Heart left ventricle (tissue), 13 donors: ENCODE measurements around the gene TMEM213.

Experiments used
- CTCF ChIP-seq, 12 donors: fragments of 200-600 bp; sonication (generic) in 4 of 12; IDR thresholded peaks; one replicate each; pipeline versions ENCODE4 v1.5.0 to v1.8.0; 2018 to 2022; ENCODE audit warnings: antibody characterized with exemption in 12 of 12, mild to moderate bottlenecking in 5 of 12
- POLR2A ChIP-seq, 2 donors: fragments of 450-650 bp; IDR thresholded peaks; one replicate each; pipeline ENCODE4 v1.6.1; 2017; ENCODE audit warnings: antibody characterized with exemption in 2 of 2, mild to moderate bottlenecking in 2 of 2, moderate library complexity in 2 of 2
- donor health status: ischemic (EF 13 %, LVEDD 7.1; RV severe dilation, severe dysfunction).
- donor health status: DM: no; HTN: yes; CAD: no.
- donor health status: DM: no; HTN: no; CAD: no.
- donor health status: ischemic (EF 25% LVEDD 6.9; RV normal size, moderate dysfunction).
- donor health status: ischemic (EF 25% LVEDD 5.7; RV mildly dilated, moderate dysfunction).
- donor health status: ischemic (EF 35%, LVEDD 5.7; RV mildly dilated, moderate dysfunction).
- donor health status: nonischemic (EF 11% LVEDD 7.7; RV severe dilation, severe dysfunction).
- donor health status: DM: yes; HTN: yes; CAD: no.
- donor health status: PGD.
- donor health status: ischemic (EF 29% LVEDD 5.4; RV normal size, mild dysfunction).
- donor health status: nonischemic (EF 23%, LVEDD 6.1; RV moderate dilation, normal function).

- no peak for TF ChIP-seq CTCF (IDR thresholded peaks at IDR 0.05)
- no peak for TF ChIP-seq POLR2A (IDR thresholded peaks at IDR 0.05)
Observed at GRCh38 chr7:138755842-138756590, 41.8 kb upstream of the TMEM213 start.
